ENCODE measurements around the gene ZNF260. TPM values are rescaled to one million over a fixed set of nuclear protein-coding genes. Genes with fewer than 3 reads are reported as not detected.

ZNF260 gene
- total and polyA plus RNA-seq, 2 of the 13 experiments (the other 11 are each of a cell fraction or from before 2014, with no cell fraction given) = 2.8 to 10.5 TPM

DNA sequence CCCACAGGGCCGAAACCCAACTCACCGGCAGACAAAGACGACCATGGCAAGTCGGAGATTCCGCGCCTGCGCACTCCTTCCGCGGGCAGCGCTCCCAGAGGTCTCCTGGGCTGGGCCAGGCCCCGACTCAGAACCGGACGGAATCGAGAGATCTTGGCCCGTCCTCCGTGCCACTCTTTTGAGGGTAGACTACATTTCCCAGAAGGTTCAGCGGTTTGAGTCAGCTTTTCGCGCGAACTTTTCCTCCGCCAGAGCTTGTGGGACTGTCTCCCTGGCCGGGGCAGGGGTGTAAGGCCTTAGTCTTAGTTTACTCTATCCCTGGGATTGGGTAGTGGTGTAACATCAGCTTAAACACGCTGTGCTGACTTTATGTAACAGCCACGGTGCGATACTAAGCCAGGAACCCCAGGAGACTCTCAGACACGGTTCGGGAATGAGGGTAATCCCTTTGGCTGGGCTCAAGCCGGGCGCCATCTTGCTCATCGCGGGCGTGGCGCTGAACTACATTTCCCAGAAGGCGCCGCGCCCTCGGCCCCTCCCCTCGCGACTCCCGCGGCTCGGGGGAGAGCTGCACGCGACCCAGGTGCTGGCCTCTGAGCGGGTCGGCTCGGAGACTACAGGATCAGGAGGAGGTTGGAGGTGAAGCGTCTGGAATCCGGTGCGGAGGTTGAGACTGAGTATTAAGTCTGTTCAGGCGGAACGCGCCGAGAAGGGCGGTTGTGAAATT is at the start of gene ZNF260 (continued):
- TF ChIP-seq KLF15 (CRISPR knock-in tag; IDR thresholded peaks at IDR 0.05; ENCODE audit: borderline replicate concordance) (no peak), ZNF230 (CRISPR knock-in tag; IDR thresholded peaks at IDR 0.05) (0 out of 2 replicates have a peak, but pooled peaks have one; percentile 69), NR2C2 (CRISPR knock-in tag; IDR thresholded peaks at IDR 0.05; ENCODE audit: borderline replicate concordance) (peak; percentile 88), MATR3 (CRISPR knock-in tag; IDR thresholded peaks at IDR 0.05) (no peak), THYN1 (CRISPR knock-in tag; IDR thresholded peaks at IDR 0.05; ENCODE audit: borderline replicate concordance, low read depth) (no peak), HOXA3 (CRISPR knock-in tag; IDR thresholded peaks at IDR 0.05) (peak; percentile 50; the same call in 1 of the 2 replicates), KDM5A (IDR thresholded peaks at IDR 0.05; ENCODE audit: borderline replicate concordance, low read length) (peak; percentile 82; the same call in 1 of the 2 replicates), BHLHE40 (IDR thresholded peaks at IDR 0.05; ENCODE audit: low read length) (peak; percentile 92), ZNF143 (CRISPR knock-in tag; IDR thresholded peaks at IDR 0.05) (peak; percentile 92), CREB1 (IDR thresholded peaks at IDR 0.05) (peak; percentile 43; the same call in 1 of the 2 replicates), CREB1 (CRISPR knock-in tag; IDR thresholded peaks at IDR 0.05) (peak; percentile 96), IRX3 (CRISPR knock-in tag; IDR thresholded peaks at IDR 0.05; ENCODE audit: borderline replicate concordance, low read depth) (peak; percentile 58; the same call in 1 of the 2 replicates), ELF1 (CRISPR knock-in tag; IDR thresholded peaks at IDR 0.05) (peak; percentile 31; the same call in 1 of the 2 replicates), KMT2A (CRISPR knock-in tag; IDR thresholded peaks at IDR 0.05) (peak; percentile 80)
- TF ChIP-seq, protein P1, sequence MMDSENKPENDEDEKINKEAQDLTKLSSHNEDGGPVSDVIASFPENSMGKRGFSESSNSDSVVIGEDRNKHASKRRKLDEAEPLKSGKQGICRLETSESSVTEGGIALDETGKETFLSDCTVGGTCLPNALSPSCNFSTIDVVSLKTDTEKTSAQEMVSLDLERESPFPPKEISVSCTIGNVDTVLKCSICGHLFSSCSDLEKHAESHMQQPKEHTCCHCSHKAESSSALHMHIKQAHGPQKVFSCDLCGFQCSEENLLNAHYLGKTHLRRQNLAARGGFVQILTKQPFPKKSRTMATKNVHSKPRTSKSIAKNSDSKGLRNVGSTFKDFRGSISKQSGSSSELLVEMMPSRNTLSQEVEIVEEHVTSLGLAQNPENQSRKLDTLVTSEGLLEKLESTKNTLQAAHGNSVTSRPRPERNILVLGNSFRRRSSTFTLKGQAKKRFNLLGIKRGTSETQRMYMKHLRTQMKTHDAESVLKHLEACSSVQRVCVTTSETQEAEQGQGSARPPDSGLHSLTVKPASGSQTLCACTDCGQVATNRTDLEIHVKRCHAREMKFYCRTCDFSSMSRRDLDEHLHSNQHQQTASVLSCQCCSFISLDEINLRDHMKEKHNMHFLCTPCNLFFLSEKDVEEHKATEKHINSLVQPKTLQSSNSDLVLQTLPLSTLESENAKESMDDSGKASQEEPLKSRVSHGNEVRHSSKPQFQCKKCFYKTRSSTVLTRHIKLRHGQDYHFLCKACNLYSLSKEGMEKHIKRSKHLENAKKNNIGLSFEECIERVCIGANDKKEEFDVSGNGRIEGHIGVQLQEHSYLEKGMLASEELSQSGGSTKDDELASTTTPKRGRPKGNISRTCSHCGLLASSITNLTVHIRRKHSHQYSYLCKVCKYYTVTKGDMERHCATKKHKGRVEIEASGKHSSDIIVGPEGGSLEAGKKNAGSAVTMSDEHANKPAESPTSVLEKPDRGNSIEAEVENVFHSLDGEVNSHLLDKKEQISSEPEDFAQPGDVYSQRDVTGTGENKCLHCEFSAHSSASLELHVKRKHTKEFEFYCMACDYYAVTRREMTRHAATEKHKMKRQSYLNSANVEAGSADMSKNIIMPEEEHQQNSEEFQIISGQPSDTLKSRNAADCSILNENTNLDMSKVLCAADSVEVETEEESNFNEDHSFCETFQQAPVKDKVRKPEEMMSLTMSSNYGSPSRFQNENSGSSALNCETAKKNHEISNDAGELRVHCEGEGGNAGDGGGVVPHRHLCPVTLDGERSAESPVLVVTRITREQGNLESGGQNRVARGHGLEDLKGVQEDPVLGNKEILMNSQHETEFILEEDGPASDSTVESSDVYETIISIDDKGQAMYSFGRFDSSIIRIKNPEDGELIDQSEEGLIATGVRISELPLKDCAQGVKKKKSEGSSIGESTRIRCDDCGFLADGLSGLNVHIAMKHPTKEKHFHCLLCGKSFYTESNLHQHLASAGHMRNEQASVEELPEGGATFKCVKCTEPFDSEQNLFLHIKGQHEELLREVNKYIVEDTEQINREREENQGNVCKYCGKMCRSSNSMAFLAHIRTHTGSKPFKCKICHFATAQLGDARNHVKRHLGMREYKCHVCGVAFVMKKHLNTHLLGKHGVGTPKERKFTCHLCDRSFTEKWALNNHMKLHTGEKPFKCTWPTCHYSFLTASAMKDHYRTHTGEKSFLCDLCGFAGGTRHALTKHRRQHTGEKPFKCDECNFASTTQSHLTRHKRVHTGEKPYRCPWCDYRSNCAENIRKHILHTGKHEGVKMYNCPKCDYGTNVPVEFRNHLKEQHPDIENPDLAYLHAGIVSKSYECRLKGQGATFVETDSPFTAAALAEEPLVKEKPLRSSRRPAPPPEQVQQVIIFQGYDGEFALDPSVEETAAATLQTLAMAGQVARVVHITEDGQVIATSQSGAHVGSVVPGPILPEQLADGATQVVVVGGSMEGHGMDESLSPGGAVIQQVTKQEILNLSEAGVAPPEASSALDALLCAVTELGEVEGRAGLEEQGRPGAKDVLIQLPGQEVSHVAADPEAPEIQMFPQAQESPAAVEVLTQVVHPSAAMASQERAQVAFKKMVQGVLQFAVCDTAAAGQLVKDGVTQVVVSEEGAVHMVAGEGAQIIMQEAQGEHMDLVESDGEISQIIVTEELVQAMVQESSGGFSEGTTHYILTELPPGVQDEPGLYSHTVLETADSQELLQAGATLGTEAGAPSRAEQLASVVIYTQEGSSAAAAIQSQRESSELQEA (CRISPR knock-in tag; IDR thresholded peaks at IDR 0.05; ENCODE audit: not compliant biosample characterization) = peak; percentile 38
- TF ChIP-seq, protein P2, sequence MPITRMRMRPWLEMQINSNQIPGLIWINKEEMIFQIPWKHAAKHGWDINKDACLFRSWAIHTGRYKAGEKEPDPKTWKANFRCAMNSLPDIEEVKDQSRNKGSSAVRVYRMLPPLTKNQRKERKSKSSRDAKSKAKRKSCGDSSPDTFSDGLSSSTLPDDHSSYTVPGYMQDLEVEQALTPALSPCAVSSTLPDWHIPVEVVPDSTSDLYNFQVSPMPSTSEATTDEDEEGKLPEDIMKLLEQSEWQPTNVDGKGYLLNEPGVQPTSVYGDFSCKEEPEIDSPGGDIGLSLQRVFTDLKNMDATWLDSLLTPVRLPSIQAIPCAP (CRISPR knock-in tag; IDR thresholded peaks at IDR 0.05; ENCODE audit: low read depth) = 0 out of 2 replicates have a peak, but pooled peaks have one; percentile 73
- TF ChIP-seq, protein P3, sequence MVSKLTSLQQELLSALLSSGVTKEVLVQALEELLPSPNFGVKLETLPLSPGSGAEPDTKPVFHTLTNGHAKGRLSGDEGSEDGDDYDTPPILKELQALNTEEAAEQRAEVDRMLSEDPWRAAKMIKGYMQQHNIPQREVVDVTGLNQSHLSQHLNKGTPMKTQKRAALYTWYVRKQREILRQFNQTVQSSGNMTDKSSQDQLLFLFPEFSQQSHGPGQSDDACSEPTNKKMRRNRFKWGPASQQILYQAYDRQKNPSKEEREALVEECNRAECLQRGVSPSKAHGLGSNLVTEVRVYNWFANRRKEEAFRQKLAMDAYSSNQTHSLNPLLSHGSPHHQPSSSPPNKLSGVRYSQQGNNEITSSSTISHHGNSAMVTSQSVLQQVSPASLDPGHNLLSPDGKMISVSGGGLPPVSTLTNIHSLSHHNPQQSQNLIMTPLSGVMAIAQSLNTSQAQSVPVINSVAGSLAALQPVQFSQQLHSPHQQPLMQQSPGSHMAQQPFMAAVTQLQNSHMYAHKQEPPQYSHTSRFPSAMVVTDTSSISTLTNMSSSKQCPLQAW (CRISPR knock-in tag; IDR thresholded peaks at IDR 0.05) = peak; percentile 63

Data from HepG2 (cell line).